PFSK-1 (cell line): ENCODE data around the gene IGF1R.

Experiments used
- FOXP2 ChIP-seq: optimal IDR thresholded peaks from 2 replicates; pipeline ENCODE3; 2011; ENCODE audit warnings: borderline replicate concordance, control low read depth, inconsistent platforms; ENCODE audit not compliant: insufficient read depth; ENCODE audit errors: extremely low read length, extremely low read depth
- POLR2AphosphoS5 ChIP-seq: IDR thresholded peaks from 2 replicates; pipeline ENCODE4 v1.6.1; 2012; ENCODE audit warnings: low read depth, mild to moderate bottlenecking, control low read depth, low read length, moderate library complexity
- REST ChIP-seq, 2 experiments: IDR thresholded peaks; 2 replicates each; pipeline versions ENCODE4 v1.6.1 to v1.8.0; 2011 to 2012; ENCODE audit warnings: low read depth in 2 of 2, low read length in 2 of 2, control low read depth in 1 of 2, inconsistent platforms in 1 of 2, mild to moderate bottlenecking in 1 of 2, moderate library complexity in 1 of 2; ENCODE audit not compliant: insufficient read depth in 1 of 2
- SIN3A ChIP-seq: IDR thresholded peaks from 2 replicates; pipeline ENCODE4 v1.6.1; 2012; ENCODE audit warnings: mild to moderate bottlenecking, low read length, moderate library complexity, borderline replicate concordance; ENCODE audit not compliant: insufficient read depth
- TAF1 ChIP-seq: IDR thresholded peaks from 2 replicates; pipeline ENCODE4 v1.6.1; 2012; ENCODE audit warnings: low read length, control low read depth, borderline replicate concordance; ENCODE audit not compliant: insufficient read depth

- TF ChIP-seq POLR2AphosphoS5 (no peak), REST (IDR thresholded peaks at IDR 0.05; ENCODE audit: insufficient read depth in 1 of 2, low read depth in 2 of 2, low read length in 2 of 2) (no peak), TAF1 (no peak), SIN3A (no peak), FOXP2 (no peak)
These were observed 80.4 kb downstream of the IGF1R start for GRCh38 chr15:98728811-98729160.
